H7 (cell line): ENCODE results near the gene SKAP2. TPM values are rescaled to one million over a fixed set of nuclear protein-coding genes. Genes with fewer than 3 reads are reported as not detected.
A peak's percentile ranks its signal among the peaks of the same experiment; 100 is the strongest.

Source experiments
- DNase-seq: peaks from one replicate; pipeline ENCODE4 v3.0.0; 2012
- H3K27me3 ChIP-seq: 2 replicates; pipeline ENCODE4 v1.6.0; 2011; ENCODE audit warnings: mild to moderate bottlenecking, low read length; ENCODE audit not compliant: control insufficient read depth, insufficient read depth
- H3K36me3 ChIP-seq: replicated peaks from 2 replicates; pipeline ENCODE4 v1.5.1; 2011; ENCODE audit warnings: low read length; ENCODE audit not compliant: control insufficient read depth, insufficient read depth
- H3K4me3 ChIP-seq: 2 replicates; pipeline ENCODE4 v1.5.1; 2011; ENCODE audit warnings: low read depth, mild to moderate bottlenecking, control low read depth, low read length, moderate library complexity; ENCODE audit not compliant: insufficient read depth
- total RNA-seq: library from RNA; depleted of rRNA; stranded (reverse); fragments of >200 nt; shearing (Covaris generic); gene quantifications from 2 replicates; pipeline ENCODE4 v1.2.3, GENCODE V29; 2014

SKAP2 gene
- total RNA-seq, 1 experiment from 2014 or later, result 2.2 TPM

GRCh38 chr7:26700386-26700785 lies 164.0 kb downstream of the SKAP2 start:
- no peak for DNase-seq
- H3K27me3 ChIP-seq, result no peaks in the 10 kb centered on the region
- H3K4me3 ChIP-seq, result no peak overlapping the region
- no peaks in the 10 kb centered on the region for H3K36me3 ChIP-seq

GRCh38 chr7:26699766-26700165 lies 164.6 kb downstream of the SKAP2 start:
- Histone ChIP-seq H3K36me3 (no peaks in the 10 kb centered on the region), H3K4me3 (no peak overlapping the region), H3K27me3 (no peaks in the 10 kb centered on the region)
- DNase-seq, result no peak

GRCh38 chr7:26698806-26699205 lies 165.6 kb downstream of the SKAP2 start:
- H3K36me3 ChIP-seq, result no peaks in the 10 kb centered on the region
- no peak overlapping the region for H3K4me3 ChIP-seq
- H3K27me3 ChIP-seq, result no peaks in the 10 kb centered on the region
- DNase-seq, result no peak

GRCh38 chr7:26698194-26698593 lies 166.2 kb downstream of the SKAP2 start:
- H3K27me3 ChIP-seq, result no peaks in the 10 kb centered on the region
- H3K36me3 ChIP-seq, result no peaks in the 10 kb centered on the region

GRCh38 chr7:26696978-26697377 lies 167.4 kb downstream of the SKAP2 start:
- Histone ChIP-seq H3K36me3 (no peaks in the 10 kb centered on the region), H3K4me3 (no peak overlapping the region), H3K27me3 (no peaks in the 10 kb centered on the region)
- DNase-seq, result no peak

More at GRCh38 chr7:26698194-26698593, 166.2 kb downstream of the SKAP2 start:
- H3K4me3 ChIP-seq, result no peak overlapping the region
- no peak for DNase-seq

- DNase-seq, result no peak
- Histone ChIP-seq H3K36me3 (no peaks in the 10 kb centered on the region), H3K4me3 (no peak overlapping the region), H3K27me3 (no peaks in the 10 kb centered on the region)
Measured at GRCh38 chr7:26696161-26696560, 168.2 kb downstream of the SKAP2 start.

- no peak for DNase-seq
- Histone ChIP-seq H3K27me3 (no peaks in the 10 kb centered on the region), H3K36me3 (no peaks in the 10 kb centered on the region), H3K4me3 (no peak overlapping the region)
Measured at GRCh38 chr7:26694713-26695112, 169.7 kb downstream of the SKAP2 start.

- no peaks in the 10 kb centered on the region for H3K27me3 ChIP-seq
- H3K4me3 ChIP-seq, result no peak overlapping the region
- no peak for DNase-seq
- H3K36me3 ChIP-seq, result no peaks in the 10 kb centered on the region
Measured at GRCh38 chr7:26694141-26694540, 170.2 kb downstream of the SKAP2 start.

GRCh38 chr7:26691886-26692285 lies 172.5 kb downstream of the SKAP2 start:
- Histone ChIP-seq H3K36me3 (no peaks in the 10 kb centered on the region), H3K27me3 (no peaks in the 10 kb centered on the region), H3K4me3 (no peak overlapping the region)
- no peak for DNase-seq

- no peak for DNase-seq
- Histone ChIP-seq H3K36me3 (no peaks in the 10 kb centered on the region), H3K27me3 (no peaks in the 10 kb centered on the region), H3K4me3 (no peak overlapping the region)
Measured at GRCh38 chr7:26691406-26691805, 173.0 kb downstream of the SKAP2 start.

GRCh38 chr7:26690135-26690805 lies 174.1 kb downstream of the SKAP2 start:
- DNase-seq, result no peak
- no peaks in the 10 kb centered on the region for H3K27me3 ChIP-seq
- no peaks in the 10 kb centered on the region for H3K36me3 ChIP-seq
- no peak overlapping the region for H3K4me3 ChIP-seq

GRCh38 chr7:26688936-26689506 lies 175.4 kb downstream of the SKAP2 start:
- DNase-seq, result no peak
- Histone ChIP-seq H3K27me3 (no peaks in the 10 kb centered on the region), H3K36me3 (no peaks in the 10 kb centered on the region), H3K4me3 (no peak overlapping the region)

- no peak for DNase-seq
- H3K36me3 ChIP-seq, result no peaks in the 10 kb centered on the region
- no peak overlapping the region for H3K4me3 ChIP-seq
- H3K27me3 ChIP-seq, result no peaks in the 10 kb centered on the region
Measured at GRCh38 chr7:26688388-26688787, 176.0 kb downstream of the SKAP2 start.

GRCh38 chr7:26687032-26687431 lies 177.4 kb downstream of the SKAP2 start:
- Histone ChIP-seq H3K36me3 (no peaks in the 10 kb centered on the region), H3K4me3 (no peak overlapping the region), H3K27me3 (no peaks in the 10 kb centered on the region)
- no peak for DNase-seq

- H3K36me3 ChIP-seq, result no peaks in the 10 kb centered on the region
- no peaks in the 10 kb centered on the region for H3K27me3 ChIP-seq
- DNase-seq, result peak; percentile 32
- H3K4me3 ChIP-seq, result no peak overlapping the region
Measured at GRCh38 chr7:26686448-26686981, 177.9 kb downstream of the SKAP2 start.
